ENCODE measurements around the gene TUBGCP2.

- TF ChIP-seq CTCF (IDR thresholded peaks at IDR 0.05) (no peak), POLR2A (IDR thresholded peaks at IDR 0.05) (no peak)
Observed at GRCh38 chr10:133311570-133311969, 2.9 kb upstream of the TUBGCP2 start.
